ENCODE results near the gene NAA16.
"Not testable (repeated sequence)": the region's sequence is repeated elsewhere in the genome, so short reads cannot be mapped to it uniquely, and the experiment has no call there.

The NAA16 gene
- 3.7 to 50.5 (median 26.2) reads per million in 17 experiments for total RNA-seq

DNA sequence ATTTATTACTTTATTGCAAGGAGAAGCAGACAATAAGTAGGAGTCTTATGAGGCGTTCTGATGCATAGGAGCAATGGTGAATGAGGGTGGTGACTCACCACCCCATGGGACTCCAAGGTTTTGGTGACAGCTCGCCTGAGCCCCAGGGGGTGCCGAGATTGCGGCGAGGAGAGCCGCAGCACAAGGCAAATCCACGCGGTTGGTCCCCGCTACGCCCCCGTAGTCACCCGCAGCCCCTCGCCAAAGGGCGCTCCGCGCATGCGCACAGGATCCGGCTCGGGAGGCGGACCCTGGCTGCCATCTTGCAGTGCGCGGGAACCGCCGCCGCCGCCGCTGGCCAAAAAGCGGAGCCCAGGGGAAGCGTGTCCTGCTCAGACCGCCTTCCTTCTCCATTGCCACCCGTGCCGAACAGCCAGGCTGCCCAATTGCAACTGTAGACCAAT lies at the start of gene NAA16:
Gene NAA16 (plus strand): TSS at position 305 of the 443 bp plus-strand sequence. CDS start 262 bp downstream, outside the sequence.
- peak; percentile 97 to 98 (median 98) for DNase-seq

DNA sequence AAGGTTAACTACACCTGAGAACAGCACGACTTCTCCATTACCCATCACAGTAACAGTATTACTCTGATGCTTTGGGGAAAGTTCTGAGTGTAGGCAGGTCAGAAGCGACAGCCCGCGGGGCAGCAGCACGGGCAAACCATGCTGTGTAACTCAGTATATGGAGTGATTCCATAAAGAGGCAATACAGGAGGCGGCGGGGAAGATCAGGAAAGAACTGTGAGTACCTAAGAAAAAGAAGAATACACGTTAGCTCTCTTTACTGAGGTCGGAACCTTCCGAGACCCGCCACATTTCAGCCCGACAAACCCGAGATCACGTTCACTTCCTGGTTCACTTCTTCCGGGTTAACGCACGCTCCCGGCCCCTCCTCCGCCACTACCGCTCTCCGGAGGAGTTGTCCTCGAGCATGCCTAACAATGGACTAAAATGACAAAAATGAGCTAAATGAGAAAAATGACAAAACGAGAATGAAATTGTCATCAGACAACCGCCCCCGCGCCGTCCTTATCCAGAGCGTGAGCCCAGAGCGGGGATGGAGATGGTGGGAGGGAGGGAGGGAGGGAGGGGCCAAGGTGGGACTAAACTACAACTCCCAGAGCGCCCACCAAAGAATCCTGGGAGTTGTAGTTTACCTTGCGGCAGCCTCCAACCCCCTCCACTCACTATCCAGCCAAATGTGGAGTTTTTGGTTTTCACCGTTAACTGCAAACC lies 47.7 kb upstream of the NAA16 start, which contains the start of gene MTRF1:
Gene MTRF1 (minus strand): TSS at position 316 of the 711 bp plus-strand sequence. CDS start 2,669 bp downstream, outside the sequence.
- peak; percentile 75 to 88 (median 84) for DNase-seq

DNA sequence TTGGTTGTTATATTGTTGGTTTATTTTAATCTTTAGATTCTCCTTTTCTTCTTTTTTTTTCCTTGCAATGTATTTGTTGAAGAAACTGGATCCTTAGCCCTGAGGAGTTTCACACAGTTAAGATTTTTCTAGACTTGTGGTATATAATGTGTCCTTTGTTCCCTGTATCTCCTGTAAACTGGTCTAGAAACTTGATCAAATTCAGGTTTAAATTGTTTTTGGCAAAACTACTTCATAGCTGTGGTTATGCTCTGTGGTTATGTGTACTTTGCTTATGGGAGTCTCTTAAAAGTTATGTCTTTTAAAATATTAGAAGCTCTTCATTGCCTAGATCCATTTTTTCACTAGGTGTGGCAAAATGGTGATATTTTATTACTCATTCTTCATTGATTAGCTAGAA lies 44.0 kb upstream of the NAA16 start:
- DNase-seq: no peak

DNA sequence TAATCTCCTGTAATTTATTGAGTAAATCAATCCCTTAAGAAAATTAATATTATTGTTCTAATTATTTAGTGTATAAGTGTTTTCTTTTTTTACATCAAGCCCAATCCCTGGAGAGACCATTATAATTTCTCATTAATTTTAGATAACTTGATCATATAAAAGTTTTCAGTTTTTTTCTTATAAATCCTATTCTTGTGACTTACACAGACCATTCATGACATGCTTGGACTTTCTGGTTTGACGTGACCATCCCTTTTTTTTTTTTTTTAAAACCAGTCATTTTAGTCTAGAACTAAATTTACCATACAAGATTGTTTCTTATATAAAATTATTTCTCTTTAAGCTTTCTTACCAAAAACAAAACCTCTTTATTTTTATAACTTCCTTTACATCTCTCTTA lies 42.3 kb upstream of the NAA16 start:
- DNase-seq: peak; percentile 20 to 33 (median 28)

DNA sequence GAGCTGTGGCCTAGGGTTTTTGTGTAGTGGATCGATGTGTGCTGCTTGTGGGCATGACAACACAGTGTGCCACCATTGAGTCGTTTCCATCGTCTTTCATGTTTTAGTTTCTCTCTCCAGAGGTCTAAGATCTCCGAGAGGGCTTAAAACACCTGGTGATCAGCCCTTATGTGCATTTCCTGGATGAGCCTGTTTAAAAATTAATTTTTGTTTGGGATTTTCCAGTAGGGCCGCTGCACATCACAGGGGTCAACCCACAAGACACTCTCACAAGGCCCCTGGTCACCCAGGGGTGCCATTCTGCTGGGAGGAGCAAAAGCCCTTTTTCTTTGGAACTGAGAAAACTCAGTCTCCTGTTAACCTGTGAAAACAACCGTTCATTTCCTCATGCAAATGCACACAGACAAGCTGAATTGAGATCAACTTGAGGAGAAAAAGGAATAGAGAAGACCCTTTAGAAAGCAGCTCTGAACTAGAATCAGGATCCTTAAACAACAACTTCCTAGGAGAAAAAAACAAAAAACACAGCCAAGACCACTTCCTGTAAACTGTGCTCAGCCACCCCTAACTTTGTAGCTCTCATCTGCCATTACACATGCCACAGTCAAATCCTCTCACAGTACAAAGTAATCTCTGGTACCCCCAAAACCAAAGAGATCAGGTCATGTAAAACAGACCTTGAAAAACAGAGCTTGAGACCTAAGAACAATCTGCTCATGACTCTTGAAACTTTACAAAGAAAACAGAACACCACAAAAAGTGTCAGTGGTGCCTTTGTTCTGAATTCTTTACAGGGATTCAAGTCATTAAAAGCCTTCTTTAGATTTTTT lies 39.4 kb upstream of the NAA16 start:
- no peak for DNase-seq

DNA sequence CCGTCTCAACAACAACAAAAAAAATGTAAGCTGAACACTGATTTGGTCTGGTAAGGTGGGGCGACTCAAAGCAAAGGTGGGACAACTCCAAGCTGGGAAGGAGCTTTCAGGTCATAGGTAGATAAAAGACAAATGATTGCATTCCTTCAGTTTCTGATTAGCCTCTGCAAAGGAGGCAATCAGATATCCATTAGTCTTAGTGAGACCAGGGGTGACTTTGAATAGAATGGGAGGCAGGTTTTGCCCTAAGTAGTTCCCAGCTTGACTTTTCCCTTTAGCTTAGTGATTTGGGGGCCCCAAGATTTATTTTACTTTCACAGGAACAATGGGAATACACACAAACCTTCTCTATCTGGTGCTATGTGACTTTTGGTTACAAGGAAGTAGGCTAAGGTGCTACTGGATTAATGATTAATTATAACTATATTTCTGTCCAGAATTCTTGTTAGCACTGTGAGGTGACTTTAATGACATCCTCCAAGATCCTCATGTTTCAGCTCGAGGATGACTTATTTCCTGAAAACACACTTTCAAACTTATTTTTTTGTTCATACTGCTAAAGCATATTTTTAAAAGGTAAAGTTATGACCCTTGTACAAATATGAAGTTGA lies 37.1 kb upstream of the NAA16 start:
- no peak for DNase-seq

DNA sequence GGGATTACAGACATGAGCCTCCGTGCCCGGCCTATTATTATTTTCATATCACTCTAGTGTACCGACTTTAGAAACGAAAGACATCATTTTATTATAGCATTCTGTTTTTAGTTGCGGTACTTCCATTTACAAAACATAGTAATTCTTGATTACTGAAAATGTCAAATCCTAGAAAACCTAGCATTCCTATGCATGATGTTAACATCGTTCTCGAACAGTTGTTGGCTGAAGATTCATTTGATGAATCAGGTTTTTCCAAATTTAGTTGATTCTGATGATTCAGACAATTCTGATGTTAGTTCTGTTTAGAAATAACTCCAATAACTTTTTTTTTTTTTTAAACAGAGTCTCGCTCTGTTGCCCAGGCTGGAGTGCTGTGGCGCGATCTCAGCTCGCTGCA lies 36.2 kb upstream of the NAA16 start:
- no peak for DNase-seq

DNA sequence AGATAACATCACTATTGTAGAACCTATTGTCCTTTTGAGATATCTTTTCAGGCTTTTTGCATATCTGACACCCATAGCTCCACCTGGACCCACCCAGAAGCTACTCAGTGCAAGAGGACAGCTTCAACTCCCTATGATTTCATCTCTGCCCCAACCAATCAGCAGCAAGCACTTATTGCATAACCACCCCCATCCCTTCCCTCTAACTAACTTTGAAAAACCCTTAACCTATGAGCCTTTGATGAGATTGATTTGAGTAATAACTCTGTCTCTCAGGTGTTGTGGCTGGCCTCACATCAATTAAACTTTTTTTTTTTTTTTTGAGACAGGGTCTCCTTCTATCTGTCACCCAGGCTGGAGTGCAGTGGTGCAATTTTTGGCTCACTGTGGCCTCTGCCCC lies 34.2 kb upstream of the NAA16 start:
- no peak for DNase-seq

DNA sequence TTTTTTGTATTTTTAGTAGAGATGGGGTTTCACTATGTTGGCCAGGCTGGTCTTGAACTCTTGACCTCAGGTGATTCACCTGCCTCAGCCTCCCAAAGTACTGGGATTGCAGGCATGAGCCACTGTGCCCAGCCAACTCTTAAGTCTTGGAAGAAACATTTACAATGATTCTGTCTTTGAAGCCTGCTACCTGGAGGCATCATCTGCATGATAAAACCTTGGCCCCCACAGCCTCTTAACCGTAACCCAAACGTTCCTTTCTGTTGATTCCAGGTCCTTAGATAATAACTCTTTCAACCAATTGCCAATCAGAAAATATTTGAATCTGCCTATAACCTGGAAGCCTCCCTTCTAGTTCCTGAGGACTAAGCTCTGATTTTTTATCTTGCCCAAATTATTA lies 31.9 kb upstream of the NAA16 start:
- DNase-seq: not testable (repeated sequence)

DNA sequence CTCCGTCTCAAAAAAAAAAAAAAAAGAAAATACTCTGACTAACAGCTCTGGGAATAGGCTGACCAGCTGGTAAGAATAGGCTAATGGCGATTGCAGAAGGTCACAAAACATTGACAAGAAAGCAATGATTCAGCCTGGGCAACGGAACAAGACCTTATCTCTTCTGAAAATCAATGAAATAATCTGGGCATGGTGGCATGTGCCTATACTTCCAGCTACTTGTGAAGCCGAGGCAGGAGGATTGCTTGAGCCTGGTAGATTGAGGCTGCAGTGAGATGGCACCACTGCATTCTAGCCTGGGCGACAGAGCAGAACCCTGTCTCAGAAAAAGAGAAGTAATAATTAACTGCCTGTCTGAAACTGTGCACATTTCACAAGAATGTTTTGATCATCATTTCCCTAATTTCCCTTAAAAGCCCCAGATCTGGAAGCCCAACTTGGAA lies 28.9 kb upstream of the NAA16 start:
- peak; percentile 35 to 72 (median 58) for DNase-seq

DNA sequence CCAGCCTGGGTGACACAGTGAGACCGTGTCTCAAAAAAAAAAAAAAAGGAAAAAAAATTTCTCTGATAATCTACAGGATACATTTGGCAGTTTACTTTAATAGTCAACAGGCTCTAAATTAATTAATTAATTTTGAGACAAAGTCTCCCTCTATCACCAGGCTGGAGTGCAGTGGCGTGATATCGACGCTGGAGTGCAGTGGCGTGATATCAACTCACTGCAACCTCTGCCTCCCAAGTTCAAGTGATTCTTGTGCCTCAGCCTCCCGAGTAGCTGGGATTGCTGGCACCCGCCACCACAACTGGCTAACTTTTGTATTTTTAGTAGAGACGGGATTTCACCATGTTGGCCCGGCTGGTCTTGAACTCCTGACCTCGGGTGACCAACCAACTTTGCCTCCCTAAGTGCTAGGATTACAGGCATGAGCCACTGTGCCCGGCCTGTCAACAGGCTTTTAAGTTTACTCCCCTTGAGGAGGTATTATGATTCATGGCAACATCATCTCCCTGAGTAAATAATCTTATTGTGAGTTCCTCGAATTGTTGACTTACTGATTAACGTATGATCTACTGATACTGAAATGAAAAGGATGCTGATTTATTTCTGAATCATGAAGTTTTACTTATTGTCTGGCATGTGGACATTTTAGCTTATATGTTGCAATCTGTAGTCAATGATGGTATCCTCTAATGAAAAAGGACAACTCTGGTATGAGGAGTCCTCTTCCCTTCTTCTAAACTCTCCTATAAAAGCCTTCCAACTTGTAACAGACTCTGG lies 26.4 kb upstream of the NAA16 start:
- DNase-seq: no peak

DNA sequence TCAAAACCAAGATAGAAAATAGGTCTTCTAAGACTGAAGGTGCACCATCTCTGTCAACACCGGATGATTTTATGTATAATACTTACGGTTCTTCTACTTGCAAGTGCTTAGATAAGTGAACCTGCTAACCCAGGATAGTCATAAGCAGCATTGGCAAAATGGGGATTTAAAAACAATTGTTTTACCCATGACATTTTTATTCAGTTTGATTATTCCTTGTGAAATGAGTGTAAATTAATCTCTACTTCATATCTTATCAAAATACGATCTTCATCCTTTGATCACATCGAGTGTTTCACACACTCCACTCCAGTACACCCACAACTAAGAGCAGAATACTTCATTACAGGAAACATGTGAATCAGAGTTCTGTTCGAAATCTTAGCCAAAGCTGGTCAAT lies 24.7 kb upstream of the NAA16 start:
- DNase-seq: no peak

DNA sequence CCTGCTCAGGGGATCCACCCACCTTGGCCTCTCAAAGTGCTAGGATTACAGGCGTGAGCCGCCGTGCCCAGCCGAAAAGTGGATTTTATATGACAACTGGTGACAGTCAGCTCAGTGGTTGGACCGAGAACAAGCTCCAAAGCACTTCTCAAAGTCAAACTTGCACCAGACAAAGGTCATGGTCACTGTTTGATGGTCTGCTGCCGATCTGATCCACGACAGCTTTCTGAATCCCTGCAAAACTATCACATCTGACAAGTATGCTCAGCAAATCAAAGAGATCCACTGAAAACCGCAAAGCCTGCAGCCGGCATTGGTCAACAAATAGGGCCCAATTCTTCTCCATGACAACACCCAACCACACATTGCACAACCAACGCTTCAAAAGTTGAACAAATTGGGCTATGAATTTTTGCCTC lies 21.6 kb upstream of the NAA16 start:
- DNase-seq: peak in 3 of 4 experiments; percentile 13 to 26 (median 17)

DNA sequence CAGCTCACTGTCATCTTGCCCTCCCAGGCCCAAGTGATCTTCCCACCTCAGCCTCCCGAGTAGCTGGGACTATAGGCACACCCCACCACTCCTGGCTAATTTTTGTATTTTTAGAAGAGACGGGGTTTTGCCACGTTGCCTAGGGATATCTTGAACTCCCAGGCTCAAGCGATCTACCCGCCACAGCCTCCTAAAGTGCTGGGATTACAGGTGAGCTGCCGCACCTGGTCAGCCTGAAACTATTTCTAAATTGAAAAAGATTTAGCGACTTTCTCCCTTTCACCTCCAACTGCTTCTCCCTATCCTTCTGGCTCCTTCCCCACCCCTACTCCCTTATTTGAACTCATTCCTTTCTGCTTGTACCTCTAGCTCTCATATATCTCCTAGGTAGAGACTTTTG lies 19.8 kb upstream of the NAA16 start:
- no peak for DNase-seq

DNA sequence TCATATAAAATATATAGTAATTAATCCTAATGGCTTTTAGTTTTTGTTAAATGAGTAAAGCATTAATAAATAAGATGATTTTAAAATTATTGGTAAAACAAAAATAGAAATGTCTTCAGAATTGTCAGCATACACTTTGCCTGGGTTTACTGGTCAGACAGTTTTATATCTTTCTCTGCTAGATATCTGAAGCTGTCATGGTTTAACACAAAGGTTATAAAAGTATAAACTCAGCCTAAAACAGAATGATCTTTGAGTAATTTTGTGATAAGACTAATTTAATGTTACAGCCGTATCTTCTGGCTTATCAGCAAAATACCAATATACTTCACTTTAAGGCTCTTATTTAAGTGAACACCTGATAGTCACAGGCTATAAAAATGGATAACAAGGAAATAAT lies 17.8 kb upstream of the NAA16 start:
- no peak for DNase-seq

DNA sequence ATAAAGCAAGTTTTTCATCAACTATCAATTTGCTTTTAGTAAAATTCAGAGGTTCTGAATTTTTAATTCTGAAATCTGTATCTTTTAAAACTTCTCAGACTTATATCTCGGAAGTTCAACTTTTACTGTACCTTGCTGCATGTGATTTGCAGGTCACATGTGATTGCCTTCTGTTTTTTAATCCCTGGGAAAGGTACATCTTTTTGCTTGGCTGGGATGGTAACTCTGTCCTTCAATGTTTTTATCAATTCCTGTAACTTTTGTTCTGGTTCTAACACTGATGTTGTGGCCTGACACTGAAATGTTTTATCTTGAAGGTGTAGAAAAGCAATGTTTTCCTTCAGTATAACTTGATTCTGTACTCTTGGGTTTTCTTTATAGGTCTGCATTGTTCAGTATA lies 16.2 kb upstream of the NAA16 start:
- DNase-seq: no peak

DNA sequence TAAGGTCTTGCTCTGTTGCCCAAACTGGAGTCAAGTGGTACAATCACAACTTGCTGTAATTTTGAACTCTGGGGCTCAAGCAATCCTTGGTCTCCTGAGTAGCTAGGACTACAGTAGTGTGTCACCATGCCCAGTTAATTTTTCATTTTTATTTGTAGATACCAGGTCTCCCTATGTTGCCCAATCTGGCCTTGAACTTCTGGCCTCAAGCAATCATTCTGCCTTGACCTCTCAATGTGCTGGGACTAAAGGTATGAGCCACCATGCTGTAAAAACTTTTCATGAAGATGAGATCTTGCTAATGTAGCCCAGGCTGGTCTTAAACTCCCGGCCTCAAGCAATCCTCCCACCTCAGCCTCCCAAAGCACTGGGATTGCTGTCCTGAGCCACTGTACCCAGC lies 15.1 kb upstream of the NAA16 start:
- no peak for DNase-seq

DNA sequence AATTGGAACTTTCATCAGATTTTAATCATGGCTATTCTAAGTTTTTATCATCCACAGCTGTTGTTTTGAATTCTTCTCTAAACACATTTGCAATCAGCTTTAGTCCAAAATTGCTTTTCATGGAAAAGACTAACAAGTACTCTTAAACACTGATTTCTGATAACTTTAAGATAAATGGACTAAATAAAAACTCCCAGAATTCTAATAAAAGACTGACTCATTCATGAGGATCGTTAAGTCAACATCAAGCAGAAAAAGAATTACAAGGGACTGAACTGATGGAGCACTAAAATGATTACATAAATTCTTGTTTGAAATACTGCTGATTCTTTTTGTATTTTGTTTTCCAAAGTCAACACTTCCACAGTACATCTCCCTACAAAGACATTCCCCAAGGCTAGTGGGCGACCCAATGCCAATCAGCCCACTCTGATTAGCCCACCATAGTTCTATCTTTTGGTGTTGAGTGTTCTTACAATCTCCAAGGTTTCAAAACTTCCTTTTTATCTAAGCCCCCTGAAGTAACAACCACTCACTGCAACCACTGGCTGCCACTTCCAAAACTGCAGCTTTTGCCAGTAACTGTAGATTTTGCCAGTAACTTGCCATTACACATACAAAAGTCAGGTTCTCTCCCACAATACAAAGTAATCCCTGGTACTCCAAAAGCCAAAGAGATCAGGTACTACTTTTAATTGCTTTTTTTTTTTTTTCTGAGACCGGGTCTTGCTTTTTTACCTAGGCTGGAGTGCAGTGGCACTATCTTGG lies 14.0 kb upstream of the NAA16 start:
- DNase-seq: no peak

DNA sequence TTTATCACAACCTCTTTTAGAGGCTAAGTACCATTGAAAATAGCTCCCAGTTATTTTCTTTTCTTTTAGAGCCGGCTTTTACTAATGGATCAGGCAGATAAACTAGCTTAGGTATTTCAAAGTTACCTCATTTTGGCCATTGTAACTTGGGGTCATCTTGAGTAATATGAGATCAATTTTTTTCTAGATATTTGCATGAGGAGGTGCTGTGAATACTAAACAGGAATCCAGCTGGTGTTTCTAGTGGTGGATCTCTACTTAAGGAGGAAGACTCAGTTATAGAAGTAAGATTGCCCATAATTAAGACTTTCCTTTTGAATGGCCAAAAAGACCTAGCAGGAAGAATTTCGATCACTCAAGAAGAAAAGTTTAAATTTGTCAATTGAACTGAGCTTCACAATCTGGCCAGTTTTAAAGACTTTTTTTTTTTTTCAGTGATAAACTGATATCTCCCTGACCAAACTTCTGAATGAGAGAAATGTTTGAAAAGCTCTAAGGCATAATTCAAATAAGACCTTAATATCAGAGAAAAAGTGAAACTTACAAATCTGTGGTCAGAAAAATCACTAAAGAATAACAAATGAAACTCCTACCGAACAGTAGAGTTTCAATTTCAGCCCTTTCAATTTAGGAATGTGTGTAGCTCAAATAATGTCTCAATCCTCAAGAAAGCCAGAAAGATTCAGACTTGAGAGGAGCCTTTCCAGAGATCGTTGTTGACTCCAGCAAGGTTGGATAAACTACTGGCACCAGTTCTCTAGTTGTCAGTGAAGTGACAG lies 11.6 kb upstream of the NAA16 start:
- DNase-seq: no peak

DNA sequence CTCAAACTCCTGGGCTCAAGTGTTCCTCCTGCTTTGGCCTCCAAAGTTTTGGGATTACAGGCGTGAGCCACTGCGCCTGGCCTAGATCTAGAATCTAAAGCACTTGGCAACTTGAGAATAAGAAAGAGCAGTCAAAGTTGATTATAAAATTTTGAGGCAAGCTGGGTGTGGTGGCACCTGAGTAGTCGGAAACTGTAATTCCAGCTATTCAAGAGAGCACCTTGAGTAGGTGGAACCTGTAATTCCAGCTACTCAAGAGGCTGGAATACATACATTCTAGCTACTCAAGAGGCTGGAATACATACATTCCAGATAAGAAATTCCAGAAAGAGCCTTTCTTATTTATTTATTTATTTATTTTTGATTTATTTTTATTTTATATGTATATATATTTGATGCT lies 8.3 kb upstream of the NAA16 start:
- no peak for DNase-seq

DNA sequence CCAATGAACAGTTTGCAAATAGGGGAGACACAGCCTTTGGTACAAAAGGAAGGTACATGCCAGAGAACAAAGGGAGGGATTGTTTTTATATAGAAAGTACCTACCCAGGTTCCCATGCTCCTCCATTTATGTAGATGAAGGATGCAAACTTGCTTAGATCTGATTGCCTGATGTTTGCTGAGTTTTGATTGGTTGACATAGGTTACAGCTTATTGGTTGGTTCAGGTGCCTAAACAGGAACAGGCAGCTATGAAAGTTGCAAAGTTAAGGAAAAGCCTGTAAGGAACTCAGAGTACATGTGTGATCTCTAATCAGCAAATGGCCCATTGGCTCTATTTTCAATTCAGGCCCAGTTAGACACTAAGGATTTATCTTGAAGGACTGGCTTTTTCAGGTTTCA lies 6.5 kb upstream of the NAA16 start:
- no peak for DNase-seq

Data from suppressor macrophage (primary cell).